Trophoblast cell (in vitro differentiated cells and primary cell): ENCODE measurements around the gene NR2C1.

Source experiments
- DNase-seq, 2 donors: peaks; one replicate each; pipeline ENCODE4 v3.0.0-alpha.2; 2016
- H2AFZ ChIP-seq: 2 replicates; pipeline ENCODE4 v1.6.1; 2013; ENCODE audit warnings: low read length, moderate library complexity, mild to moderate bottlenecking; ENCODE audit not compliant: insufficient read depth, poor library complexity
- H2AK5ac ChIP-seq: 2 replicates; pipeline ENCODE4 v1.6.1; 2013; ENCODE audit warnings: mild to moderate bottlenecking, low read length
- H2BK120ac ChIP-seq: 2 replicates; pipeline ENCODE4 v1.6.1; 2013; ENCODE audit warnings: low read length, mild to moderate bottlenecking, moderate library complexity; ENCODE audit not compliant: insufficient read depth, poor library complexity
- H2BK12ac ChIP-seq: 2 replicates; pipeline ENCODE4 v1.6.1; 2013; ENCODE audit warnings: mild to moderate bottlenecking, low read length, moderate library complexity
- H2BK5ac ChIP-seq: 2 replicates; pipeline ENCODE4 v1.6.1; 2013; ENCODE audit warnings: low read length, low read depth, moderate library complexity, mild to moderate bottlenecking; ENCODE audit not compliant: poor library complexity
- H3K14ac ChIP-seq: 2 replicates; pipeline ENCODE4 v1.6.1; 2013; ENCODE audit warnings: mild to moderate bottlenecking, low read length
- H3K18ac ChIP-seq: 2 replicates; pipeline ENCODE4 v1.6.1; 2013; ENCODE audit warnings: mild to moderate bottlenecking, low read length
- H3K23ac ChIP-seq: 2 replicates; pipeline ENCODE4 v1.6.1; 2013; ENCODE audit warnings: low read length
- H3K27ac ChIP-seq: 2 replicates; pipeline ENCODE4 v1.5.1; 2013; ENCODE audit warnings: low read depth, mild to moderate bottlenecking, inconsistent platforms, low read length, moderate library complexity
- H3K27me3 ChIP-seq: 2 replicates; pipeline ENCODE4 v1.6.1; 2013; ENCODE audit warnings: inconsistent platforms, mild to moderate bottlenecking, low read length, moderate library complexity; ENCODE audit not compliant: insufficient read depth
- H3K36me3 ChIP-seq, 2 experiments: 1 replicate in 1 of 2; 2 replicates in 1 of 2; pipeline ENCODE4 v1.6.1; 2013; ENCODE audit warnings: low read length in 2 of 2, mild to moderate bottlenecking in 2 of 2, moderate library complexity in 1 of 2; ENCODE audit not compliant: insufficient read depth in 2 of 2, control insufficient read depth in 1 of 2
- H3K4ac ChIP-seq: 2 replicates; pipeline ENCODE4 v1.6.1; 2013; ENCODE audit warnings: low read depth, mild to moderate bottlenecking, low read length, moderate library complexity
- H3K4me1 ChIP-seq, 2 experiments: 1 replicate in 1 of 2; 2 replicates in 1 of 2; pipeline ENCODE4 v1.6.1; 2013; ENCODE audit warnings: low read length in 2 of 2, mild to moderate bottlenecking in 2 of 2, moderate library complexity in 1 of 2; ENCODE audit not compliant: insufficient read depth in 2 of 2, control insufficient read depth in 1 of 2
- H3K4me2 ChIP-seq: 2 replicates; pipeline ENCODE4 v1.6.1; 2013; ENCODE audit warnings: inconsistent platforms, mild to moderate bottlenecking, low read length, moderate library complexity
- H3K4me3 ChIP-seq: 2 replicates; pipeline ENCODE4 v1.5.1; 2013; ENCODE audit warnings: mild to moderate bottlenecking, low read depth, low read length, inconsistent platforms
- H3K79me1 ChIP-seq: one replicate; pipeline ENCODE4 v1.6.1; 2013; ENCODE audit warnings: low read length
- H3K79me2 ChIP-seq: 2 replicates; pipeline ENCODE4 v1.6.1; 2013; ENCODE audit warnings: low read length, mild to moderate bottlenecking; ENCODE audit not compliant: control insufficient read depth, insufficient read depth, poor library complexity
- H3K9ac ChIP-seq: 2 replicates; pipeline ENCODE4 v1.6.1; 2013; ENCODE audit warnings: mild to moderate bottlenecking, low read length
- H3K9me3 ChIP-seq: 2 replicates; pipeline ENCODE4 v1.6.1; 2013; ENCODE audit warnings: low read depth, mild to moderate bottlenecking, control low read depth, inconsistent platforms, low read length; ENCODE audit not compliant: insufficient read depth
- H4K12ac ChIP-seq: 2 replicates; pipeline ENCODE4 v1.6.1; 2013; ENCODE audit warnings: low read depth, mild to moderate bottlenecking, low read length, moderate library complexity
- H4K8ac ChIP-seq: 2 replicates; pipeline ENCODE4 v1.6.1; 2013; ENCODE audit warnings: low read depth, mild to moderate bottlenecking, low read length, moderate library complexity
- H4K91ac ChIP-seq: one replicate; pipeline ENCODE4 v1.6.1; 2013; ENCODE audit warnings: low read depth, mild to moderate bottlenecking, low read length, moderate library complexity
- WGBS: extraction: QIAGEN DNeasy Blood & Tissue Kit; methylation state at CpG from one replicate; pipeline ENCODE4 v1.1.7; 2013; ENCODE audit warnings: missing lambda C conversion rate; ENCODE audit not compliant: insufficient read length, insufficient coverage; ENCODE audit errors: extremely low coverage; 5-methylcytosine and 5-hydroxymethylcytosine counted together

Gene NR2C1

DNA sequence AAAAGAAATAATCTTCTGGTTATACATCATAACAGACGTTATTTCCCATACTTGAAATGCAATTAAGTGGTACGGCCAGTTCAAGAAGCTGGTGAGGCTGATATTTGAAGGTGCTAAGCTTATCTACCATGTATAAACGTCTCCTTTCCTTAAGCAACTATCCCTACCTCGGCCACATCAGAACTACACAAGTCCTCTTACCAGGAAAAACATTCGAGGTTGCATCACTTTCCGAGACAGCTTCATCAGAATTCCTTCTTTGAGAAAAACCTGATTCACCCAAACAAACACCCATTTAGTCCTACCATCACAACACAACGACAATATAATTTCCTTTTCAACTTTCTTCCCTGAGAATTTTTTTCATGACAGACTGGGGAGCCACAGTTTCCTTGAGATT is 33.9 kb upstream of the NR2C1 start:
- no peaks in the 10 kb centered on the region for H3K9me3 ChIP-seq
- H2BK120ac ChIP-seq: no peak overlapping the region
- H3K79me2 ChIP-seq: no peaks in the 10 kb centered on the region
- H3K18ac ChIP-seq: no peak overlapping the region
- WGBS: 100% methylated on average over 1 of the region's 7 CpGs
- H4K12ac ChIP-seq: no peak overlapping the region
- peaks cover 29 to 38% of the 10 kb centered on the region in 2 experiments for H3K36me3 ChIP-seq
- H4K91ac ChIP-seq: no peak overlapping the region
- no peak overlapping the region for H2BK5ac ChIP-seq
- H3K9ac ChIP-seq: no peak overlapping the region
- no peak overlapping the region for H4K8ac ChIP-seq
- no peak overlapping the region for H3K14ac ChIP-seq
- no peak overlapping the region for H3K4ac ChIP-seq
- no peak overlapping the region for H2AFZ ChIP-seq
- H3K79me1 ChIP-seq: no peaks in the 10 kb centered on the region
- no peak for DNase-seq
- H2BK12ac ChIP-seq: no peak overlapping the region
- no peak overlapping the region for H3K23ac ChIP-seq
- no peak overlapping the region for H3K4me3 ChIP-seq
- H3K4me1 ChIP-seq: no peaks in the 10 kb centered on the region
- no peak overlapping the region for H3K4me2 ChIP-seq
- no peak overlapping the region for H3K27ac ChIP-seq
- H3K27me3 ChIP-seq: no peaks in the 10 kb centered on the region
- no peak overlapping the region for H2AK5ac ChIP-seq

DNA sequence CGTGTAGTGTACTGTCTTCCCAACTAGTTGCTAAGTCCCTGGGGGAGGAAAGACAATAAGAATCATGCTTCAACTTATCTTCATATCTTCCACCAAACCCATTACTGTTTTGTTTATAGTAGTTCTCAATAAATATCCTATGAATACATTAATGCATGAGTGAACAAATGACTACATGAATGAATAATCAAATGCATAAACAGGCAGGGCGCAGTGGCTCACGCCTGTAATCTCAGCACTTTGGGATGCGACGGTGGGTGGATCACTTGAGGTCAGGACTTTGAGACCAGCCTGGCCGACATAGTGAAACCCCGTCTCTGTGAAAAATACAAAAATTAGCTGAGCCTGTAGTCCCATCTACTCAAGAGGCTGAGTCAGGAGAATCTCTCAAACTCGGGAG is 32.1 kb upstream of the NR2C1 start:
- Histone ChIP-seq H3K27me3 (no peaks in the 10 kb centered on the region), H2AFZ (no peak overlapping the region), H3K4me3 (no peak overlapping the region), H2AK5ac (no peak overlapping the region), H4K91ac (no peak overlapping the region), H2BK120ac (no peak overlapping the region), H3K4ac (no peak overlapping the region), H2BK5ac (no peak overlapping the region), H3K18ac (no peak overlapping the region), H3K9me3 (no peaks in the 10 kb centered on the region), H4K12ac (no peak overlapping the region), H3K23ac (no peak overlapping the region), H4K8ac (no peak overlapping the region), H3K79me2 (no peaks in the 10 kb centered on the region), H3K4me2 (no peak overlapping the region), H3K4me1 (peaks cover 0 to under 1% of the 10 kb centered on the region in 2 experiments), H3K27ac (no peak overlapping the region), H2BK12ac (no peak overlapping the region), H3K36me3 (peaks cover 23 to 35% of the 10 kb centered on the region in 2 experiments), H3K14ac (no peak overlapping the region), H3K79me1 (no peaks in the 10 kb centered on the region), H3K9ac (no peak overlapping the region)
- no CpG with 5 or more reads among the region's 8 CpGs for WGBS
- no peak for DNase-seq

DNA sequence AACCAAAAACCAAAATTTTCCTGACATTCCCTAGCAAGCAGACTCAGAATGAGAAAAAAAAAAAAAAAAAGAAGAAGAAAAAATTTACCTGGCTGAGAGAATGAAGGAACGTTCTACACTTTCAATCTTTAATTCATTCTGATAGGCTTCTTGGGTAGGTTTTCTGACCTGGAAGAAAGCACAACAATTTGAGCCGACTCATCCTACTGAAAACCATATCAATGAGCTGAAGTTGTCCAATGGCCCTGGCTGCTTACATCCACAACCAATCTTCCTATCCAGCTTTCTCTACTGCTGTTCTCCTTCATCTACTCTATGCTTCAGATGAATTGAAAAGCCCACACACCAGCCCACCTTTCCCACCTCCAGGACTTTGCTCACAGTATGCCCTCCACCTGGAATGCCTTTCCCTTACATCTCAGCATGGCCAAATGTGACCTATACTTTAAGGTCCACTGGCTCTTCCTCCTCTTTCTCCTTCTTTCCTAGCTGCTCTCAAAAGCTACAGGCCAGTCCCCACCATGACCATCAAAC is 31.6 kb upstream of the NR2C1 start:
- H3K4me2 ChIP-seq: no peak overlapping the region
- no peak overlapping the region for H2AK5ac ChIP-seq
- H3K4me1 ChIP-seq: peaks cover 0 to 6% of the 10 kb centered on the region in 2 experiments
- H3K36me3 ChIP-seq: peaks cover 24 to 37% of the 10 kb centered on the region in 2 experiments
- no peak overlapping the region for H3K4ac ChIP-seq
- no peak overlapping the region for H2BK5ac ChIP-seq
- no peak overlapping the region for H2BK120ac ChIP-seq
- H3K18ac ChIP-seq: no peak overlapping the region
- no peaks in the 10 kb centered on the region for H3K27me3 ChIP-seq
- H3K23ac ChIP-seq: no peak overlapping the region
- no CpG with 5 or more reads among the region's 2 CpGs for WGBS
- H3K79me2 ChIP-seq: no peaks in the 10 kb centered on the region
- no peak for DNase-seq
- H3K27ac ChIP-seq: no peak overlapping the region
- H2AFZ ChIP-seq: no peak overlapping the region
- H4K8ac ChIP-seq: no peak overlapping the region
- H4K12ac ChIP-seq: no peak overlapping the region
- no peak overlapping the region for H2BK12ac ChIP-seq
- no peaks in the 10 kb centered on the region for H3K9me3 ChIP-seq
- H4K91ac ChIP-seq: no peak overlapping the region
- H3K79me1 ChIP-seq: no peaks in the 10 kb centered on the region
- peak overlapping the region; percentile 58 for H3K9ac ChIP-seq
- H3K4me3 ChIP-seq: no peak overlapping the region
- H3K14ac ChIP-seq: no peak overlapping the region

- WGBS: no CpG with 5 or more reads among the region's 8 CpGs
Measured at GRCh38 chr12:95102916-95103671, 29.7 kb upstream of the NR2C1 start.

More at GRCh38 chr12:95102916-95103671, 29.7 kb upstream of the NR2C1 start:
- H3K9me3 ChIP-seq: no peaks in the 10 kb centered on the region
- peaks cover 3 to 13% of the 10 kb centered on the region in 2 experiments for H3K4me1 ChIP-seq
- H3K36me3 ChIP-seq: peaks cover 24 to 33% of the 10 kb centered on the region in 2 experiments
- H3K4me3 ChIP-seq: no peak overlapping the region
- H3K23ac ChIP-seq: no peak overlapping the region
- H3K14ac ChIP-seq: no peak overlapping the region
- DNase-seq: peak in 1 of 2 donors; percentile 12
- no peaks in the 10 kb centered on the region for H3K79me2 ChIP-seq
- H2BK5ac ChIP-seq: no peak overlapping the region
- H3K4me2 ChIP-seq: no peak overlapping the region
- H2AFZ ChIP-seq: no peak overlapping the region
- no peaks in the 10 kb centered on the region for H3K27me3 ChIP-seq
- H3K9ac ChIP-seq: no peak overlapping the region
- peaks cover 3% of the 10 kb centered on the region for H3K79me1 ChIP-seq
- H2BK12ac ChIP-seq: no peak overlapping the region
- no peak overlapping the region for H2BK120ac ChIP-seq
- no peak overlapping the region for H4K8ac ChIP-seq
- H3K4ac ChIP-seq: no peak overlapping the region
- no peak overlapping the region for H2AK5ac ChIP-seq
- H4K91ac ChIP-seq: no peak overlapping the region
- H4K12ac ChIP-seq: no peak overlapping the region
- H3K27ac ChIP-seq: no peak overlapping the region
- H3K18ac ChIP-seq: no peak overlapping the region
